HG02571 (cell line): ENCODE results near the gene MAP2K5.

Experiments
- ATAC-seq: cut with Tn5 transposase; IDR thresholded peaks from one replicate; pipeline ENCODE4 v1.9.1; 2021; ENCODE audit warnings: mild to moderate bottlenecking, moderate library complexity; ENCODE audit not compliant: unreplicated experiment

The MAP2K5 gene

DNA sequence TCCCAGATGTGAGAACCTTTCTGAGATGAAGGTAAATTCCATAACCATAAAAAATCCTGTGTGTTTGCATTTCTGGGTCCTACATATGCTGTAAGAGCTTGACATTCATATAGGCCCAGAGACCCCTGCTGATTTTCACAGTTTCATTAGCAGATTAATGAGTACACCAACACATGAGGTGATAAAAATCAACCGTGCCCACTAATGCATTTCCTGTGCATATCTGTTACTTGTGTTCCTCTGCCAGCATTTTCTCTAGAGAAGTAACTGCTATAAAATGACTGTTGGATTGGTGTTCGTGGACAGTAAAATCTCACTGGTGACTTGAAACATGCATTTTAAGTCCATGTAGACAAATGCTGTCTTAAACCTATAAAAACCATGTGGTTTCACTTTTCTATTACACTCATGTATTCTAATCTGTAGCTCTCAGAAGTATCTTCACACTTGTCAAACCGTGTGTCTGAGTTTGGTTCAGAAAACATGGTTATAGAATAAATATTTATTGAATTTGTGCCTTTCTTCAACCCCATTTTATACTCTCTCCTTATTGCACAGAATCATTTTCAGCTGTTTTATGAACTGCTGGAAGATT lies 14.6 kb downstream of the MAP2K5 start:
- ATAC-seq = no peak

DNA sequence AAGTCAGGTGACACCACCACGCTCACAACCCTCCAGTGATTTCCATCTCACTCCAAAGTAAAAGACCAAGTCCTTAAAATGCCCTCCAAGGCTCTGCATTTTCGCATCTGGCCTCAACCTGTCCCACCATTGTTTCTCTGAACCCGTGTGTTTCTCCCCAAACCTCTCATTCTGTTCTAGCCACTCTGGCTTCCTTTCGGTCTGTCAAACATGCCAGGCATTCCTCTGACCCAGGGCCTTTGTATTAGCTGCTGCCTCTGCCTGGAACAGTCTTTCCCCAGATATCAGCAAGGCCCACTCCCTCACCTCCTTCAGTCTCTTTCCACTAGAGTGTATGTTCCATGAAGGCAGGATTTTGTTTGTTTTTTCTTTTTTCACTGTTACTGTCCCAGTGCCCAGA lies 16.0 kb downstream of the MAP2K5 start:
- no peak for ATAC-seq

DNA sequence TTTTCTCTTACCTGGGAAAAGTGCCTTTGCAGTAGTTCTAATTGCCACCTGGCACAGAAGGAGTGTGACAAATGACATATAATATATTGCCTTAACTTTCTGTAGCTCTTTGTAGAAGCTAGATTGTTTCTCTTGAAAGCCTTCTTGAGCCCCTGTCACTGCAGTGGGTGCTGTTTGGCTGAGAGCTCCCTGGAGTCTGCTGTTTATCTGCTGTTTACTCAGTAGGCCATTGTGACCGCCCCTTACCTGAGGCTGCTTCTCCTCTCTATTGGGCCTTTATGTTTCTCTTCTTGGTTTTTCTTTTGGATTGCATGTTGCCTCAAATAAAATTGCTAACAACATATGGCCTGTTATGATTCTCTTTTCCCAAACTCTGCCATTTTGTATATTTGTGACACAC lies 16.7 kb downstream of the MAP2K5 start:
- no peak for ATAC-seq

DNA sequence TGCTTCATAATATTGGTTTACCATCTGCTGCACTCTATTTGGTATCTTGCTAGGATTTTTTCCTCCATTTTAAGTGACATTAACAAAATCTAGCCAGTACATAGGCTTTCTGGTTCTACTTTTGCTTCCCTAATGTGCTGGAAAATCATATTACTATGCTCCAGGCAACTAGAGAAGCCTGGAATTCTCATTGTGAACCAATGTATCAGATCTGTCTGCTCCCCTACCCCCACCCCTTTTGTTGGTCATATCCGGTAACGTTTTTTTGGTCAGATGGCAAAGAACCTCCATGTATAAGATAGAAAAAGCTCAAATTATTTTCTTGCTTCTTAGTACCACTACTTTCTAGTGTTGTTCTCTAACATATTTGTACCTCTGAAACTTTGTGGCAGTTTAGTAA lies 17.1 kb downstream of the MAP2K5 start:
- ATAC-seq = no peak

DNA sequence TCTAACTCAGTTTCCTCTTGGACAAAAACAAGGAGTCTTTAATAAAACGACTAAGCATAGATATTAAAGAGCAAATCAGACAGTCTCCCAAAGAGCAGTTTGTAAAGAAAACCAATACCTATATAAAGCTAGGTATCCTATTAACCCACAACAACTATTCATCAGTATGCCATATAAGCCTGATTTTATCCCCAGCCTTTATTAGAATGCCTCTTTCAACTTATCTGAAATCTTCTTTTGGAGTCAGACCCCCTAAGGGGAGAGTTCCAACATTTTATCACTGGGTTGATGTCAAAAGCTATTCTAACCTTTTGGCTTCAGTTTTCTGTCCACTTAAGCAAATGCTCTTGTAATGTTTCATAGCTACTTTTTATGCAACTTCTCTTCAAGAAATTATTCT lies 17.8 kb downstream of the MAP2K5 start:
- ATAC-seq = no peak

DNA sequence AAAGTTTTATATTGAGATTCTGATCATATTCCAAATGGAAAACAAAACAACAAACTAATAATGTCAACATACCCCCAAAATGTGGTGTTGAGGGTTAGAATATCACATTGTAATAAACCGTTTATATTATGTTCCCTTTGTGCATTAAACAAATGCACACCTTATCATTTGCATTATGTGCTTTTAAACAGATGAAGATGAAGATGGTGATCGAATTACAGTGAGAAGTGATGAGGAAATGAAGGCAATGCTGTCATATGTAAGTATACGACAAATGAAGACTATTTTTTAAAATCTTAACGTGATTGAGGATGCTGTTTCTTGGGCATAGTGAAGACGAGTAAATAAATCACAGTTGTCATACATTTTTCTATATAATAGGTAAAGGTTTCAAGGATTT lies 20.6 kb downstream of the MAP2K5 start:
- no peak for ATAC-seq

DNA sequence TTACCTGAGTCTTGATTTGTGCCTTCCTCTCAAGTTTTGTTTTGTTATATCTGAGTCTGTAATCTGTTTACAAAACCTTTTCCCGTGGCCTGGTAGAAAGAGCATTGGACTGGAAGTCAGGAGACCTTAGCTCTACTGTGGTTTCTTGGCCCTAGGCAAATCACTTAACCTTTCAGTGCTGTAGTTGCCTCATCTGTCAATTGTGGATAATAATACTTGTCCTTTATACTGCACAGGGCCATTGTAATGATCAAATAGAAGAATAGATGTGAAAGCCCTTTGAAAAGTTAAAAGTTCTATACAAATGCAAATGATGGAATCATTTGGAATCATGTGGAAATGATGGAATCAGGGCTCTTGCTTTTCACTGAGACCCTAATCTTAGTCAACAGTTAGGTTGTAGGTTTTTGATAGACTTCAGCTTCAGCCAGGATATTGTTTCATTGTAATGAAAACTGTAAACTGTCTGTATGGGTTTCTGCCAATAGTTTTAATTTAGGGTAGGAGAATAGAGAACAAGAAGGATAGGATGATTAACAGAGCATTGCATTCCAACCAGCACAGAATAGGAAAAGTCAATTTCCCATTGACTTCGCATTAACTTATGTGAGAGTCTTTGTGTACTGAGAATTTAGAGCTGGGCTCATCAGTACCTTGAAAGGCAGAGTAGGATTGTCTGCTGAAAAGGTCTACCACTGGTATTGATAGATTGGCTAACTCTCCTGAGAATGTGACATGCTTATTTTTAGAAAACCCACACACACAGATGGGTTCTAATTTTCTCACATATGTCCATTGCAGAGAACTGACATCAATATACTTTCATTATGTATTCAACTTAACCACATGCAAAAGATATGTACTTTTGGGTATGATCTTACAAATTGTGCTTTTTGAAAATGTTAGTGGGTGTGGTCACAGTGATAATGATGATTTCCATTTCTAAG lies 21.8 kb downstream of the MAP2K5 start:
- ATAC-seq = peak; percentile 77

DNA sequence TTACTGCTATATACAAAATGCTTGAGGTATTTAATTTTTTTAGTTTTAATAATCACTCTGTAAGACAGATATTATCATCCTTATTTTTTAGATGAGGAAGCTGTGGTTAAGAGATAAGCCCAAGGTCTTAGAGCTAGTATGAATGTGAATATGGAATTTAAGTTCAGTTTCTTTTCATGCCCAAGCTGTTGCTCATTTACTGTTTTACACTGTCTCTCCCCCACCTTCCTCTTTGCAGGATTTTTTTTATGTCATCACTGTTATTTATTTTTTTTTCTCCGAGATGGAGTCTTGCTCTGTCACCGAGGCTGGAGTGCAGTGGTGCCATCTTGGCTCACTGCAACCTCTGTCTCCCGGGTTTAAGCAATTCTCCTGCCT lies 22.5 kb downstream of the MAP2K5 start:
- ATAC-seq = peak; percentile 21

DNA sequence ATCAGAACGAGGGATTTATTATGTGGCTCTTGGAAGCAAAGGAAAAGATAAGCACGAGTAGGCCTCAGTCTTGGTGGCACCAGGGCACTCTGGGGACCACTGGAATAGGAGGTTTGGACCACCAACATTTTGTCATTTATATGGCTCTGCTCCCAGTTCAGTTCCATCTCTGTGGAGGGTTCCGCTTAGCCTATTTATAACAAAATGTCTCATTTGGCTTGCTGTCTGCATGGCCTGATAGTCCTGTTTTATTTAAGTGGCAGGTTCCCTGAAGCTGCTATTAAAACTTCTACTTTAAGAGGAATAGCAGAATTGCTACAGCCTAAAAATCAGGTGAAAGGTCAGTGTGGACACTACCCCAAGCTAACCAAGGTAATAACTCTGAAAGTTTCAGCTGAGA lies 27.2 kb downstream of the MAP2K5 start:
- ATAC-seq = no peak

DNA sequence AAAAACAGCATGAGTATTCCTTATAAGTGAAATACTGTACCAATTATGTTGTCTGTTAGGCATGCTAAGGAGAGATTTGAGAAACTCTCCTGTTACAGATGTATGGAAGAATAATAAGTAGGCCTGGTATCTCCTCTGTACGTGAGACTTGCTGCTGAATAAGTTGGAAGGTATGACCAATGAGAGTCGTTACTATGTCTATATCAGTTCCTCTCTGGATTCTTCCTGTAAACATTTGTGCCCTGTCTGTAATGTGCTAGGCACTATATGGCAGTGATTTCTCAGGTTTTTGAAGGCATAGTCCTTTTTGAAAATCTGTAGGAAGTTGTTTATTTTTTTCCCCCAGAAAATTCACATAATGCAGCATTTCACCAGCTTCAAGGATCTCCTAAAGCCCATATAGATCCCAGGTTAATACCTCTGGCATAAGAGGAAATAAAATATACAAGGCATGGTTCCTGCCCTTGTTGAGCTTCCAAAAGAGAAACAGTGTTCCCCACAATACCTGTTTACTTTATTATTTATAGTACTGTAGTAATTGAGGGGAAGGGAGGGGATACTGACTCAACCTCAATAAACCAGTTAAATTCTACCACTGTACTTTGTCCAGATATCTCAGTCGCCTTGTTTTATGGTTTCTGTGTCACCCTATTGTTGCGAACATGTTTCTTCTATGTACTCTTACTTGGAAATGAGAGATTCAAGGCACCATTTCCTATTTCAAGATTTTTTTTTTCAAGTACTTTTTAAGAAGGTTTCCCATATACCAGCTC lies 28.6 kb downstream of the MAP2K5 start:
- ATAC-seq = no peak

DNA sequence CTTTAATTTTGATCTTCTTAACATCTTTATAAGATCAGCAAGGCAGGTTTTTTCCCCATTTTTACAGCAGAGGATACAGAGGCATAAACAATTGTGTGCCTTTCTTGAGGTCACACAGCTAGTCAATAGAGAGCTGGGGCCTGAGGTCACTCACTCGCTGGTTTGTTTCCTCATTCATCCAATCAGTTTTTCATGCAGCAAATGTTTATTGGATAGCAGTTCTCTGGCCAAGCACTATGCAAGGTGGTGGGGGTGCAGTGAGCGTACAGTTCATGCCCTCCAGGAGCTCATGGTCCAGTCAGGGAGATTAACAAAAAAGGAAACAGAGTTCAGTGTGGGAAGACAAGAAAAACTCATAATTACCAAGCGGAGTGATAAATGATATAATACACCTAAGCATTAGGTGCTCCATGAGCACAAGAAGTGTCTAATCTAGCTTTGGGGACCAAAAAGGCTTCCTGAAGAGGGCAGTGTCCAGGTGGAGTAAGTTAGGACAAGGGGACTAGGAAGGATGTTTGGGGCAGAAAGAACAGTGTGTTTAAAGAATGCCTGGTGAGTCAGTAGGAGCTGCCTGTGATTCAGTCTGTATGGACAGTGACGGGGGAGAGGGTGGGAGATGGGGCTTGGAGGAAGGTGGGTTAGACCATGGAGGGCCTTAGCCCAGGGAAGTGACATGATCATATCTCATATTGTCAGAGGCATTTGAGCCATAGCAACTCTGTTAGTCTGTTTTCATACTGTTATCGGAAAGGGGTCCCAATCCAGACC lies 29.3 kb downstream of the MAP2K5 start:
- ATAC-seq = no peak

DNA sequence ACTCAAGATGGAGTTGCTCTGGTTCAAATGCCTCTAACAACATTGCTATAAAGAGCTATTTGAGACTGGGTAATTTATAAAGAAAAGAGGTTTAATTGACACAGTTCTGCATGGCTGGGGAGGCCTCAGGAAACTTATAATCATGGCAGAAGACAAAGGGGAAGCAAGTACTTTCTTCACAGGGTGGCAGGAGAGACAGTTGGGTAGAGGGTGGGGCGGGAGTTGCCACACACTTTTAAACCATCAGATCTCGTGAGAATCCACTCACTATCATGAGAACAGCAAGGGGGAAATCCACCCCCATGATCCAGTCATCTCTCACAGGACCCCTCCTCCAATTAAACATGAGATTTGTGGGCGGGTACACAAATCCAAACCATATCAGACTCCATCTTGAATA lies 30.7 kb downstream of the MAP2K5 start:
- ATAC-seq = no peak

DNA sequence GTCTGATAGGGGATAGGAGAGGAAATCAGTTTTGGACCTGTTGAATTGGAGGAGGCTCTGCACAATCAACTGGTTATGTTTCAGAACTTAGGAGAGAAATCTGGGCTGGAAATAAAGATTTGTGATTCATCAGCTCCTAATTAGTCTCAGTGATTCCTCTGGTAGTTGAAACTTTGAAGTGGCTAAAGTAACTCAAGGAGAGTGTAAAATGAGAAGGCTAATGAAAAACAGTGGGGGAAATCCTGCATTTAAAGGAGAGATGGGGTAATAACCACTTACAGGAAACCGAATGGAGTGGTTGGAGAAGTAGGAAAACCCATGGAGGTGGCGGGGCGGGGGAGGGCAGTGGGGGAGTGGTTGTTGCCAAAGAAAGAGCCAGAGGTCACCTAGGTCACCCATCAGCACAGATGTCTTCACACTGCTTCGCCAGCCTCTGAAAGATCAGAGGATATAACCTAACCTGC lies 32.6 kb downstream of the MAP2K5 start:
- no peak for ATAC-seq

DNA sequence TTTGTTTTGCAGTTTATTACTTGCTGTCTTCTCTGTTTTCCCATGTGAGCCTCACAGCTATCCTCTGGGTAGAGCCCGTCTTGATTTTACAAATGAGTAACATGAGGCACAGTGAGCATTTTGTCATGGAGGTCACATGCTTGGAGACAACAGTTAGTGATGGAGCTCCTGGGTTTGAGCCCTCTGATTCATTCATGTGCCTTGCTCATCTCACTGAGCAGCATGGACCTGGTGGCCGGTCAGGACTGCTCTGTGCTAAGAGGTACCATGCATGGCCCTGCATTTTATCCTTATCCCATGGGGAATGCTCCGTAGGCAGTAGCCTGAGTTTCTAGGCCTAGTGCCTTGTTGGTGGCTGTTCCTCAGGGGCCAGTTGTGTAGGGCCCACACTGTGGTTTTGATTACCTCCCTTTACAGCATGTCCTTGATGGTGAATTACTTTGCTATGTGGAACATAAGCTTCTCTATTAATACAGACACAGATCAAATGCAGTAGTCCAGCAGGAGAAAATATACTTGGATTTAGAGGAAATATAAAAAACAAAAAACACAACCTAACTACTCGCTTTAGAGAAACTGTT lies 35.6 kb downstream of the MAP2K5 start:
- ATAC-seq = no peak

DNA sequence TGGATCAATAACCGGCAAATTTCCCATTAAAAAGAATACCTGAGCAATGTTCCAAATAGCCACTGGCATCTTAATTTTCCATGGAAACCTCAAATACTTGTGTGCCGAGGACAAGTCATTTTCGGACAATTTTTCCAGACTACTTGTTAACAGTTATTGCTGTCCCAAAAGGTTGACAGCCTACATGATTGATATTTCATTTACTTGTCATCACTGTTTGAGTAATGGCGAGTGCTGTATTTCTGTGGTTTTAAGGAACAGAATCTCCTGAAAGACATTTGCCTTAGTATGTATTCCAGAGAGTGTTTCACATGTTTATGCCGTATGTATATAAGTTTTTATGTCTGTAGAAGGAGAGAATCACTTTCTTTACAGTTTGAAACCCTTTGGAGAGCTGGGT lies 36.7 kb downstream of the MAP2K5 start:
- no peak for ATAC-seq

DNA sequence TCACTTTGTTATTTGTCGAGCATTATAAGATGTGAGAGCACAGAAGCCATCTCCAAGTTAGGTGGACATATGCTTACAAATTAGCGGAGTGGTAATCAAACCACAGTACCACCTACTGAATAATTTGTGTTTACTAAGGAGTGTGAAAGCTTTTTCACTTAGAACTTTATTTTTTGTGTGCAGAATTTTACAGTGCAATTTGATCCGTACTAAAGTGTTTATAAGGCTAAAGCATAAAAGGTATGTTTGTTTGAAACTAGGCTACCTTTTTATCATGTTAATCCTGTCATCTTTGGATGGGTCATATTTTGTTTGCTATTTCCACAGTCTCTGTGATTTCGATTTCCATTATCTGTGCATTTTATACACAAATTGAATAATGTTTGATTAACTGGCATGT lies 37.5 kb downstream of the MAP2K5 start:
- no peak for ATAC-seq

DNA sequence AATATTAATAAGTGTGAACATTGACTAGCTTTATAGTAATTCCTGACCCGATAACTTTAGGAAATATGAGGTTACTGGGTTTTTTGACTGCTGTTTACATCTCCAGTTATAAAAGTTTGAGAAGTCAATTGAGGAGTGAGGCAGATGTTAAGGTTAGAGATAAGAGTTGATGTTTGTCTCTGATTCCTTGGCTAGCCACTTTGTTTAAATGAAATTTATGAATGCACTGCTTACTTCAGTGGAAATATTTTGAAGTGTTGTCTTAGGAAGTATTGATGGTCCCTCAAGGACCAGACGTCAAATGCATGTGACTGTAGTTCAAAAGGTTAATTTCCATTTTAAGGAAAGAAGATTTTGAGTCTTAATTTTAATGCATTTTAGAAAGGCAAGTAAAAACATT lies 41.7 kb downstream of the MAP2K5 start:
- ATAC-seq = no peak

DNA sequence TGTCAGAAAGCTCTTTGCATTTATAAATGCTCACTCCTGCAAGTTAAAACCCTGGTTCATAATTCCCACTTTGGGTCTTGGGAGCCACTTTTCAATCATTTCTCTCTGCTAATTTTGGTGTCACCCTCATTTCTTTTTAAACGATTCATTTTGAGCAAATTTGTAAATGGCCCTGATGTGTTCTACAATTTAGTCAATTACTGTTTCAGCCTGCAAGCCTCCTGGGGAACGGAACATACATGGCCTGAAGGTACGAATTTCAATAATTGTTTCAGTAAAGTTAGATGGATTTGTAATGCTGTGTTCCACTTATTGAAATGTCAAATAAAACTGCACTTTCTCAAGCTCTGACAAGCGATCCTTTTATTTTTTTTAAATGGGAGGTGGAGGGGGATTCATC lies 43.2 kb downstream of the MAP2K5 start:
- no peak for ATAC-seq

DNA sequence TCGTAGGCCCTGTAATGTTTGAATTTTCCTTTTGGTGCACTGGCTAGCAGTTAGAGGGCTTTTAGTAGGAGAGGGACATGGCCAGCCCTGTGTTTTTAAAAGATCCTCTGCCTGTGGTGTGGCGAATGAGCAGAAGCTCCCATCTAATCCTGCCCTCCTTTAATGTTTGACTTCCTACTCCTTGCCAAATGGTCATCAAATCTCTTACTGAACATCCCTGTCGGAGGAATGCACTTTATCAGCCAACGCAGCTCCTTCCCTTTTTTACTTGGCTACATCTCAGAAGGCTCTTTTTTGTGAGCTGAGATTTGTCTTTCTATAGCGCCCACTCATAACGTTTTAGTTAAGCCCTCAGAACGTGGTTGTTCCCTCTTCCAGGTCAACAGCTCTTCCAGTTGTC lies 44.8 kb downstream of the MAP2K5 start:
- ATAC-seq = no peak

DNA sequence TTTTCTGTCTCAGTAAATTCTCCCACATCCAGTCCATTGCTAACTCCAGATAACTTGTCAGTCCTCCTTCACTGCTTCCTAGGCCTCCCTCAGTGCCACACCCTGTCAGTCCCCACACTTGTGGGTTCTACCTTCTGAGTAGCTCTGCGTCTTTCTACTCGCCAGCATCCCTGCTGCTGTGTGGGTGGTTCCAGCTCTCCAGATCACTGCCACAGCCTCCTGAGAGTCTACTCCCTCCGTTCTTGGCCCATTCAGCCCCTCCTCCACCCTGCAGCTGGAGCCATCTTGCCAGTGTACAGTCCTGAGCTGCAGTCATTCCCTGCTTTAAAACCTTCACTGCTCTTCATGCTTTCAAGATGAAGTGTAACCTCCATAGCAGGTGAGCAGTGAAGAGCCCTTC lies 45.3 kb downstream of the MAP2K5 start:
- no peak for ATAC-seq

DNA sequence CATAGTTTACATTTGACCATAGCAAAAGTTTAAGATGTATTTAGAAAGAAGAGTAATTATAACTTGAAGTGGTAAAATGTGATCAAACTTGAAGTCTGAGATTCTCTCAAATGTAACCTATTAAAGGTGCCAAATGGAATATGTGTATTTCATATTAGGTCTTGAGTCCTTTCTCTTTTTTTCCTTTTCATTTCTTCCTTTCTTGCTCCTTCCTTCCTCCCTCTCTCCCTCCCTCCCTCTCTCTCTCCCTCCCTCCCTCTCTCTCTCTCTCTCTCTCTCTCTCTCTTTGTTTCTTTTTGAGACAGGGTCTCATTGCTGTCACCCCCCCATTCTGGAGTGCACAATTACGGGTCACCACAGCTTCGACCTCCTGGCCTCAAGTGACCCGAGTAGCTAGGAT lies 47.7 kb downstream of the MAP2K5 start:
- ATAC-seq = no peak
